Measurements from ENCODE around the gene ALPL.

GRCh38 chr1:21541329-21541728 lies 32.1 kb downstream of the ALPL start:
- TF ChIP-seq CTCF (IDR thresholded peaks at IDR 0.05 in 8 of 11, conservative IDR thresholded peaks at IDR 0.05 in 3 of 11): no peak
- TF ChIP-seq POLR2A (IDR thresholded peaks at IDR 0.05): no peak
